ENCODE results near the gene RERE.

DNA sequence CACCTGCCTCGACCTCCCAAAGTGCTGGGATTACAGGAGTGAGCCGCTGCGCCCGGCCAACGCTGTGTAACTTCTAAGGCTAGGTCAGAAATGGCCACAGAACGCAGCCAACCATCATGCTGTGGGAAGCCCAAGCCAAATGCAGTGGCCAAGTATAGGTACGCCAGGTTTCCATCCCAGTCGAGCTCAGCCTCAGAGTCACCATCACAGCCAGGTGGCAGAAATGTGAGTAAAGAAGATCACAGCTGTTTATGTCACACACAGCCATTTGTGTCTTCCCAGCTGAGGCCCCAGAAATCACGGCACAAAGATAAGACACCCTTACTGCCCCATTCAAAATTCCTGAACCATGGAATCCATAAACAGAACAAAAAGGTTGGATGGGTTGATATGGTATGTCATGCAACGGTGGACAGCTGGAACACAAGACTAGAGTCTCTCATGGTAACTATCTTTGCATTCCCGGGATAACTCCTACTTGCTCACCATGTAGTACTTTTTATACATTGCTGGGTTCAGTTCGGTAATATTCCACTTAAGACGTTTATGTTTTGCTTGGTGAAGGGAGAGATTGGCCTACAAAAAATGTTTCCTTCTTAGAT lies 415.2 kb downstream of the RERE start:
- TF ChIP-seq, protein P1, sequence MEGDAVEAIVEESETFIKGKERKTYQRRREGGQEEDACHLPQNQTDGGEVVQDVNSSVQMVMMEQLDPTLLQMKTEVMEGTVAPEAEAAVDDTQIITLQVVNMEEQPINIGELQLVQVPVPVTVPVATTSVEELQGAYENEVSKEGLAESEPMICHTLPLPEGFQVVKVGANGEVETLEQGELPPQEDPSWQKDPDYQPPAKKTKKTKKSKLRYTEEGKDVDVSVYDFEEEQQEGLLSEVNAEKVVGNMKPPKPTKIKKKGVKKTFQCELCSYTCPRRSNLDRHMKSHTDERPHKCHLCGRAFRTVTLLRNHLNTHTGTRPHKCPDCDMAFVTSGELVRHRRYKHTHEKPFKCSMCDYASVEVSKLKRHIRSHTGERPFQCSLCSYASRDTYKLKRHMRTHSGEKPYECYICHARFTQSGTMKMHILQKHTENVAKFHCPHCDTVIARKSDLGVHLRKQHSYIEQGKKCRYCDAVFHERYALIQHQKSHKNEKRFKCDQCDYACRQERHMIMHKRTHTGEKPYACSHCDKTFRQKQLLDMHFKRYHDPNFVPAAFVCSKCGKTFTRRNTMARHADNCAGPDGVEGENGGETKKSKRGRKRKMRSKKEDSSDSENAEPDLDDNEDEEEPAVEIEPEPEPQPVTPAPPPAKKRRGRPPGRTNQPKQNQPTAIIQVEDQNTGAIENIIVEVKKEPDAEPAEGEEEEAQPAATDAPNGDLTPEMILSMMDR (IDR thresholded peaks at IDR 0.05) = no peak
- TF ChIP-seq POLR2A (IDR thresholded peaks at IDR 0.05) = no peak
- no peak for TF ChIP-seq POLR2AphosphoS5 (IDR thresholded peaks at IDR 0.05)
- no peak for TF ChIP-seq EP300 (IDR thresholded peaks at IDR 0.05)
